Stimulated activated naive CD8-positive, alpha-beta T cell treated with anti-CD3 and anti-CD28 coated beads, Interleukin-15, Interleukin-2, amounts not matched to agents 100 ng/mL and 50 ng/mL, for 24 hours (primary cell): Measurements from ENCODE around the gene NCOA6.

ENCODE experiments used
- H3K27ac Mint-ChIP-seq: one replicate; pipeline ENCODE4 v1.8.0; 2021; ENCODE audit warnings: mild to moderate bottlenecking, mixed read lengths
- H3K27me3 Mint-ChIP-seq: one replicate; pipeline ENCODE4 v1.8.0; 2021; ENCODE audit warnings: mixed read lengths
- H3K36me3 Mint-ChIP-seq: one replicate; pipeline ENCODE4 v1.8.0; 2021; ENCODE audit warnings: low read depth, mixed read lengths
- H3K4me1 Mint-ChIP-seq: one replicate; pipeline ENCODE4 v1.8.0; 2021; ENCODE audit warnings: low read depth, mixed read lengths
- H3K4me3 Mint-ChIP-seq: one replicate; pipeline ENCODE4 v1.8.0; 2021; ENCODE audit warnings: mild to moderate bottlenecking, mixed read lengths
- H3K9me3 Mint-ChIP-seq: one replicate; pipeline ENCODE4 v1.8.0; 2021; ENCODE audit warnings: mixed read lengths

The NCOA6 gene

GRCh38 chr20:34773726-34774125 lies 51.7 kb downstream of the NCOA6 start:
- Mint-ChIP-seq H3K4me1 (no peaks in the 10 kb centered on the region), H3K27me3 (no peaks in the 10 kb centered on the region), H3K9me3 (no peaks in the 10 kb centered on the region), H3K27ac (no peak overlapping the region), H3K36me3 (peaks cover 25% of the 10 kb centered on the region), H3K4me3 (no peak overlapping the region)

GRCh38 chr20:34772437-34772836 lies 53.0 kb downstream of the NCOA6 start:
- Mint-ChIP-seq H3K4me3 (no peak overlapping the region), H3K4me1 (no peaks in the 10 kb centered on the region), H3K9me3 (no peaks in the 10 kb centered on the region), H3K27ac (no peak overlapping the region), H3K36me3 (peaks cover 35% of the 10 kb centered on the region), H3K27me3 (no peaks in the 10 kb centered on the region)

- no peaks in the 10 kb centered on the region for H3K9me3 Mint-ChIP-seq
- no peak overlapping the region for H3K4me3 Mint-ChIP-seq
- no peaks in the 10 kb centered on the region for H3K27me3 Mint-ChIP-seq
- H3K36me3 Mint-ChIP-seq, result peaks cover 40% of the 10 kb centered on the region
- H3K4me1 Mint-ChIP-seq, result no peaks in the 10 kb centered on the region
- H3K27ac Mint-ChIP-seq, result no peak overlapping the region
Observed at GRCh38 chr20:34771680-34772081, 53.8 kb downstream of the NCOA6 start.

GRCh38 chr20:34768096-34768495 lies 57.4 kb downstream of the NCOA6 start:
- Mint-ChIP-seq H3K9me3 (no peaks in the 10 kb centered on the region), H3K27ac (no peak overlapping the region), H3K27me3 (no peaks in the 10 kb centered on the region), H3K36me3 (peaks cover 35% of the 10 kb centered on the region), H3K4me3 (no peak overlapping the region), H3K4me1 (no peaks in the 10 kb centered on the region)

- Mint-ChIP-seq H3K27me3 (no peaks in the 10 kb centered on the region), H3K4me1 (no peaks in the 10 kb centered on the region), H3K36me3 (peaks cover 52% of the 10 kb centered on the region), H3K27ac (no peak overlapping the region), H3K4me3 (no peak overlapping the region), H3K9me3 (no peaks in the 10 kb centered on the region)
Observed at GRCh38 chr20:34762031-34762555, 63.4 kb downstream of the NCOA6 start.

GRCh38 chr20:34755367-34755766 lies 70.1 kb downstream of the NCOA6 start:
- no peaks in the 10 kb centered on the region for H3K9me3 Mint-ChIP-seq
- H3K27me3 Mint-ChIP-seq, result no peaks in the 10 kb centered on the region

GRCh38 chr20:34754611-34755010 lies 70.8 kb downstream of the NCOA6 start:
- Mint-ChIP-seq H3K4me3 (no peak overlapping the region), H3K27ac (no peak overlapping the region), H3K36me3 (peaks cover 63% of the 10 kb centered on the region), H3K9me3 (no peaks in the 10 kb centered on the region), H3K27me3 (no peaks in the 10 kb centered on the region), H3K4me1 (peaks cover 4% of the 10 kb centered on the region)

More at GRCh38 chr20:34755367-34755766, 70.1 kb downstream of the NCOA6 start:
- Mint-ChIP-seq H3K27ac (no peak overlapping the region), H3K4me1 (peaks cover 4% of the 10 kb centered on the region), H3K36me3 (peaks cover 65% of the 10 kb centered on the region), H3K4me3 (no peak overlapping the region)

GRCh38 chr20:34753706-34754461 lies 71.6 kb downstream of the NCOA6 start:
- H3K27ac Mint-ChIP-seq, result no peak overlapping the region
- peaks cover 64% of the 10 kb centered on the region for H3K36me3 Mint-ChIP-seq
- peaks cover 4% of the 10 kb centered on the region for H3K4me1 Mint-ChIP-seq

GRCh38 chr20:34751453-34751852 lies 74.0 kb downstream of the NCOA6 start:
- Mint-ChIP-seq H3K4me1 (peaks cover 4% of the 10 kb centered on the region), H3K36me3 (peaks cover 47% of the 10 kb centered on the region), H3K4me3 (no peak overlapping the region), H3K9me3 (no peaks in the 10 kb centered on the region), H3K27ac (no peak overlapping the region), H3K27me3 (no peaks in the 10 kb centered on the region)

More at GRCh38 chr20:34753706-34754461, 71.6 kb downstream of the NCOA6 start:
- no peak overlapping the region for H3K4me3 Mint-ChIP-seq
- no peaks in the 10 kb centered on the region for H3K27me3 Mint-ChIP-seq
- H3K9me3 Mint-ChIP-seq, result no peaks in the 10 kb centered on the region

- Mint-ChIP-seq H3K4me3 (no peak overlapping the region), H3K27me3 (no peaks in the 10 kb centered on the region), H3K27ac (no peak overlapping the region), H3K36me3 (peaks cover 49% of the 10 kb centered on the region), H3K4me1 (peaks cover 4% of the 10 kb centered on the region), H3K9me3 (no peaks in the 10 kb centered on the region)
Observed at GRCh38 chr20:34750484-34750883, 75.0 kb downstream of the NCOA6 start.

- H3K27me3 Mint-ChIP-seq, result no peaks in the 10 kb centered on the region
Observed at GRCh38 chr20:34748709-34749108, 76.7 kb downstream of the NCOA6 start.

GRCh38 chr20:34747479-34747878 lies 78.0 kb downstream of the NCOA6 start:
- H3K4me1 Mint-ChIP-seq, result no peaks in the 10 kb centered on the region
- H3K27me3 Mint-ChIP-seq, result no peaks in the 10 kb centered on the region
- H3K9me3 Mint-ChIP-seq, result no peaks in the 10 kb centered on the region
- H3K27ac Mint-ChIP-seq, result no peak overlapping the region
- peaks cover 40% of the 10 kb centered on the region for H3K36me3 Mint-ChIP-seq
- H3K4me3 Mint-ChIP-seq, result no peak overlapping the region

More at GRCh38 chr20:34748709-34749108, 76.7 kb downstream of the NCOA6 start:
- Mint-ChIP-seq H3K9me3 (no peaks in the 10 kb centered on the region), H3K27ac (no peak overlapping the region), H3K4me3 (no peak overlapping the region), H3K36me3 (peaks cover 34% of the 10 kb centered on the region), H3K4me1 (no peaks in the 10 kb centered on the region)

- no peak overlapping the region for H3K4me3 Mint-ChIP-seq
- H3K4me1 Mint-ChIP-seq, result no peaks in the 10 kb centered on the region
- no peak overlapping the region for H3K27ac Mint-ChIP-seq
- no peaks in the 10 kb centered on the region for H3K9me3 Mint-ChIP-seq
- H3K36me3 Mint-ChIP-seq, result peaks cover 38% of the 10 kb centered on the region
- H3K27me3 Mint-ChIP-seq, result no peaks in the 10 kb centered on the region
Observed at GRCh38 chr20:34746674-34747073, 78.8 kb downstream of the NCOA6 start.

GRCh38 chr20:34744847-34745246 lies 80.6 kb downstream of the NCOA6 start:
- no peaks in the 10 kb centered on the region for H3K9me3 Mint-ChIP-seq
- H3K4me1 Mint-ChIP-seq, result no peaks in the 10 kb centered on the region
- H3K4me3 Mint-ChIP-seq, result no peak overlapping the region
- H3K27me3 Mint-ChIP-seq, result no peaks in the 10 kb centered on the region
- peaks cover 42% of the 10 kb centered on the region for H3K36me3 Mint-ChIP-seq
- H3K27ac Mint-ChIP-seq, result no peak overlapping the region

GRCh38 chr20:34744340-34744739 lies 81.1 kb downstream of the NCOA6 start:
- Mint-ChIP-seq H3K36me3 (peaks cover 38% of the 10 kb centered on the region), H3K27me3 (no peaks in the 10 kb centered on the region), H3K27ac (no peak overlapping the region), H3K4me3 (no peak overlapping the region), H3K9me3 (no peaks in the 10 kb centered on the region), H3K4me1 (no peaks in the 10 kb centered on the region)

- Mint-ChIP-seq H3K4me1 (no peaks in the 10 kb centered on the region), H3K36me3 (peaks cover 27% of the 10 kb centered on the region), H3K4me3 (no peak overlapping the region), H3K27ac (no peak overlapping the region), H3K9me3 (no peaks in the 10 kb centered on the region), H3K27me3 (no peaks in the 10 kb centered on the region)
Observed at GRCh38 chr20:34743039-34743438, 82.4 kb downstream of the NCOA6 start.
